ENCODE measurements around the gene DPP9.

DPP9 gene

DNA sequence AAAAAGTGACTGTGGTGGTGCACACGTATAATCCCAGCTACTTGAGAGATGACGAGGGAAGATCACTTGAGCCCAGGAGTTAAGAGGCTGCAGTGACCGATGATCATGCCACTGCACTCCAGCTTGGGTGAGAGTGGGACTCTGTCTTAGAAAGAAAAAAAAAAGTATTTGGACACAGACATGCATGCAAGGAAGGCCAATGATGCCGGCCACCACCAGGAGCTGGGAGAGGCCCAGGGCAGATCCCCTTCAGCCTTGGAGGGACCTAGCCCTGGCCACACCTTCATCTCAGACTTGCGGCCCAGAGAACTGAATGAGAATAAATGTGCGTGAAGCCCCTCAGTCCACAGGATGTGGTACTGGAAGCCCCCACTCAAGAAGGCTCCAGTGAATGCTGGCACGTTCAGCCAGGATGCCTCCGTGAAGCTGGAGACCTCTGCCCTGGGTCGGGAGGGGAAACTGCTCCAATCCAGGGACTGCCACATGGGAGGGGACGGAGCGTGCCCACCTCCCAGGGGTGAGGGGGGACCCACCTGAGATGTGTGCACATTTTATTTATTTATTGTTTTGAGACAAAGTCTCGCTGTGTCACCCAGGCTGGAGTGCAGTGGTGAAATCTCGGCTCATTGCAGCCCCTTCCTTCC is 69.7 kb downstream of the DPP9 start:
- no peak for DNase-seq

DNA sequence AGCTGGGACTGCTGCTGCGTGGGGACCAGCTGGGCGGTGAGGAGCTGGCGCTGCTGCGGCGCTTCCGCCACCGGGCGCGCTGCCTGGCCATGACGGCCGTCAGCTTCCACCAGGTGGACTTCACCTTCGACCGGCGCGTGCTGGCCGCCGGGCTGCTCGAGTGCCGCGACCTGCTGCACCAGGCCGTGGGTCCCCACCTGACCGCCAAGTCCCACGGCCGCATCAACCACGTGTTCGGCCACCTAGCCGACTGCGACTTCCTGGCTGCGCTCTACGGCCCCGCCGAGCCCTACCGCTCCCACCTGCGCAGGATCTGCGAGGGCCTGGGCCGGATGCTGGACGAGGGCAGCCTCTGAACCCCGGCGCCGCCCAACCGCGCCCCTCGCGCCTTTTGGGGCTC is 71.6 kb downstream of the DPP9 start:
- DNase-seq, result no peak

DNA sequence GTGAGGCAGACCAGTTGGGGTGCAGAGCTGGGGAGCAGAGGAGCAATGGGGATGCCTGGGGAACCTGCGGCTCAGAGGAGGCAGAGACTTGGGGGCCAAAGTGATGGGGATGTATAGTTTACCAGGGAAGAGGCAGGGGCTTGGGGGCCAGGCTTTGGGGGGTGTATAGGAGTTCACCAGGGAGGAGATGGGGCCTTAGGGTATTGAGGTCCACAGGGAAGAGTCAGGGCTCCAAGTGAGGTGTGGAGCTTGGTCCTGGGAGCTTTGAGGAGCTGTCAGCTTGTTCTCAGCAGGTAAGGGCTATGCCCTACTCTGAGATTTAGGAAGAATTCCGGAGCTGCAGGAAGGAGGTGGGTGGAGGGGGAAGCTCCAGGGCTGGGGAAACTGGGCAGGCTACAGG is 73.5 kb downstream of the DPP9 start:
- no peak for DNase-seq

DNA sequence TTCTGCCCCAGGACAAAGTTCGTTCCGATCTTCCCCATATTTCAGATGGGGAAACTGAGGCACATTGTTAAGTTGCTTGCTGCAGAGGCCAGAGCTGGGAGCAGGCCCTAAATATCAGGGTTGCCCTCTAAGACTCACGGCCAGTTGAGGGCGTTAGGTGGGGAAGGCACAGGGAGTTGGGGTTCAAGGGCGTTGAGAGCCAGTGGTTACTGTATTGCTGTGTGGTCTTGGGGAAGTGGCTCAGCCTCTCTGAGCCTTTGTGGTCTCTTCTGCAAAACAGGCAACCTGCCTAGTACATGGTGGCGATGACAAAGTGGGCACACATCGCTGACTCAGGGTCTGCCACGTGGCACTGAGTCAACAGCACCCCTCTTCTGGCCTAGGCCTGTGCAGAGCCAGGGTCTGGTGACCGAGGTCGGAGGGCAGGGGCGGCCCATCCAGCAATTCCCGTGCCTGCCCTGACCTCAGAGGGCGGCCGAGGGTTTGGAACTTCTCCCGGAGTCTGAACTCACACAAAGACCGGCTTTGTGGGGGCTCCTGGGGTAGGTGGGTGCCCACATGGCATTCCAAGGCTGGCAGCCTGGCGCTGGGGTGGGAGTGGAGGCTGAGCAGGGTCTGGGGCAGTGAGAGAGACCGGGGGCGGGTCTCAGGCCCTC is 74.1 kb downstream of the DPP9 start:
- no peak for DNase-seq

DNA sequence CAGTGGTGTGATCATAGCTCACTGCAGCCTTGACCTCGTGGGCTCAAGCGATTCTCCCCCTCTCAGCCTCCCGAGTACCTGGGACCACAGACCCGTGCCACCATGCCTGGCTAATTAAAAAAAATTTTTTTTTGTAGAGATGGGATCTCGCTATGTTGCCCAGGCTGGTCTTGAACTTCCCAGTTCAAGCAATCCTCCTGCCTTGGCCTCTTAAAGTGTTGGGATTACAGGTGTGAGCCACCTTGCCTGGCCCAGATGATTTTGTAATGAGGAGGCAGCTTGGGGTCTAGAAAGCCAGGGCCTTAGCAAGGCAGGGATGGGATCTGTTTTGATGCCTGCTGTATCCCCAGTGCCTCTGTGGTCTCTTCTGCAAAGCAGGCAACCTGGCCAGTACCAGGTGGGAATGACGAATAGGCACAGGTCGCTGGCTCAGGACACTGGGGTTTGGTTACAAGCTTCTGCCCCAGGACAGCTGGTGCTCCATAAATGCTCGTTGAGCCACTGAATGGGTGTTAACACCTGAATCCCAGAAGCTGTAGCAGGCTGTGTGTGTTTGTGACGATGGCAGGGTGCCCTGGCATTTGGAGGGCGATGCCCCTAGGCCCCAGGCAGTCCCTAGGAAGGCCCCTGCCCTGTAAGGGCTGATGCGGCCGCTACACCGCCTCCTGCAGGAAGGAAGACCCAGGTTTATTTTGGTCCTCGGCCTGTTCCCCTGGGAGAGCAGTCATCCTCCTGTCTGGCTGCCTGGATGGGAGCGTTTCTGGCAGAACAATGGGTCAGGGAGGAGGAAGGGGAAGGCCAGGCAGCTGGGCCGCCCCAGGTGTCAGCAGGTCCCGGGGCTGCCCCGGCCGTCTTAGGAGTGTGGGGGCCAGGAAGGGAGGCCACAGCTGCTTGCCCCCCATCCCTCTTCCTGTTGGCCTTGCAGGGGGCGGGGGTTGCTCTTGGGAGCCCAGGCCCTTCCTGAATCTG is 75.7 kb downstream of the DPP9 start:
- DNase-seq, result no peak

DNA sequence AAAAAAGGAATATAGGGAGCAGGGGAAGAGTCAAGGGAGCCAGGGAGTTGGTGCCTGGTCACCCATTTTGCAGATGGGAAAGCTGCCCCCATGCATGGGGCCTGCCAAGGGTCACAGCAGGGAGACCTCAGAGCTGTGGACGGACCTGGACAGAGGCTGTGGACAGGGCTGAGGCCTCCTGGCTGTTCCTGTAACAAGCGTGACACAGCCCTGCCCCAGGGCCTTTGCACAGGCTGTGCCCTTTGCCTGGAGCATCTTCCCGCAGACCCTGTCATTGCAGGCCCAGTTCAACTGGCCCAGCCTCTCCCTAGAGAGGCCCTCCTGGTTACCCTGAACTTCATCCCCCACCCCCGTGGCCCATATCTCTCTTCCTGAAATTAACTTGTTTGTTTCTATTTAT is 77.9 kb downstream of the DPP9 start:
- DNase-seq, result no peak

DNA sequence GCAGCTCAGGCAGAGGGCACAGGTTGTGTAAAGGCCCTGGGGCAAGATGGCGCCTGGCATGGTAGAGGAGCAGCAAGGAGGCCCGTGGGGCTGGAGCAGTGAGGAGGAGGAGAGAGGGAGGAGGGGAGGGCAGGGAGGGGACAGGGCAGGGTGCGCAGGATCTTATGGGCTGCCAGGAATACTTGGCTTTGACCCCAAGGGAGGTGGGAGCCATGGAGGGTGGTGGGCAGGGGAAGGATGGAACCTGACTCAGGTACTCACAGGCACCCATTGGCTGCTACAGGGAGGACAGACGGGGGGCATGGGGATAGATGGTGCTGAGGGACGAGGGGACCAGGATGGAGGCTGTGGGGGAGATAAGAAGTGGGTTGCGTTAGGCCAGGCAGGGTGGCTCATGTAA is 81.0 kb downstream of the DPP9 start:
- DNase-seq, result no peak

DNA sequence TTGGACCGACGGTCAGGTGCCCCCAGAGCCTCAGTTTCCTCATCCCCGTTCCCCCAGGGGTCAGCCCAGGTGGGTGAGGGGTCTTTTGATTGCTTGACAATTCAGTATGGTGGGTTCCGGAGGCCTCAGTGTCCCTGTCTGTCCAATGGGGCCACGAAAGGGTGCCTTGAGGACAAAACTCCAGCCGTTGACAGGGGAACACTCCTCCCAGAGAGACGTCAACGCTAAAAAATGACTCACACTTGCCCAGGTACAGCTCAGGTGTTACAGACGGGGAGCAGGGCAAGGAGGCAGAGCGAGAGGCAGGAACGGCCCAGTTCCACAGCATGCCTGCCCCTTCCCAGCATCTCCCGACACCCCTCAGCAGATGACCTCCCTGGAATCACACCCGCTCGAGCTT is 82.5 kb downstream of the DPP9 start:
- no peak for DNase-seq

DNA sequence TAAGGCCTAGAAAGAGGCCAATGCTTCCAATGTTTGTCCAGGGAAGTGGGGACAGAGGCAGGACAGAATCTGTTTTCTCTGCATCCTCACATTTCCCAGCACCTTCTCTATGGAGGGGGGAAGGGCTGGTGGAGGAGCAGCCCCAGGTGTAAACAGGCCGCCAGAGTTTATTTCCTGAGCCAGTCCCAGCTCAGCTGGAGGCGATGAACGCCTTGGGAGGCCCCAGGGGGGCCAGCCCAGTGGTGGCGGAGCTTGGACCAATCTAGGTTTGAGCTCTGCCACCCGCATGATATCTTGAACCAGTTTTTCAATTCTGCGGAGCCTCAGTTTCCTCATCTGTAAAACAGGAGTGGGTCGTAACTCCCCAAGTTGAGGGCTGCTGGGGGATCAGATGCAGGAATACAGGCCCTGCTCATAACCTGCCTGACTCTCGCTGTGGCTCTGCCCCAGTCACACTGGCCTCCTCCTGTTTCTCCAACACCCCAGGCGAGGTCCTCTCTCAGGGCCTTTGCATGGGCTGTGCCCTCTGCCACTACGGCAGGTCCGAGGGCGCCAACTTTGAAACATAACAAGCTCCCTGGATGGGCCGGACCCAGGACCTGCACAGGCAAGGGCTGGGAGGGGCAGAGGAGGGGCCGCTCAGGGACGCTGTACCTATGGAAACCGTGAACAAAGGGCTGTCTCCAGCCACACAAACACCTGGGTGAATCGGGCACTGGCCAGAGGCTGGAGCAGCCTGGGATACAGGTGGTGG is 83.2 kb downstream of the DPP9 start:
- peak in 1 of 6 experiments; percentile 9 for DNase-seq

DNA sequence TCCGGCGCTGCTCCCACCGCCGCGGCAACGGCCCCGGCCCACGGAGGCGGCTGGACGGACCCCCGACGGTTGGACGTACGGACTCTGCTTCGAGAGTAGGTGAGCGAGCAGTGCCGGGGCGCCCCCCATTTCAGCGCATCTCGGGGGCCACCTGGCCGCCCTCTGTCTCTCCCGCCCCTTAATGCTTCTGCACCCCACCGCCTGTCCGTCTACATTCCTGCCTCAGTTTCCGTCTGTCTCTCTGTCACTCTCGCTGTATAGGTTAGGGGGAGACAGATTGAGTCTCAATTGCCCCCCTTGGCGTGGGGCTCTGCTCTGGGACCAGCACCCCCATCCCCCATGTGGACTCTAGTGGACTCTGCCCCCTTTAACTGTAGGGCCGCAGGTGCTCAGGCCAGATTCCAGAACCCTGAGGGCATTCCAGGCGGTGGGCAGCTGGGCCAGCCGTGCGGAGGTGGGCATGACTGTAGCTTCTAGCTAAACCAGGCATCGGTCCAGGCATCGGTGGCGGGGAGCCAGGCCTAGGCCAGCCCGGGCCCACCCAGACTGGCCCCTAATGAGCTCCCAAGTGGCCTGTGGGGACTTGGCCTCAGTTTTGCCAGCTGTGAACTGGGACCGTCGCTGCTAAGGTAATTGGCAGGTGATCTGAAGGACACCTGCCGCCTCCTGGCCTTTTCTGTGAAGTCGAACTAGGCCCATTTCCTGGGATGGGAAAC is 84.0 kb downstream of the DPP9 start:
- peak in 1 of 6 experiments; percentile 29 for DNase-seq

DNA sequence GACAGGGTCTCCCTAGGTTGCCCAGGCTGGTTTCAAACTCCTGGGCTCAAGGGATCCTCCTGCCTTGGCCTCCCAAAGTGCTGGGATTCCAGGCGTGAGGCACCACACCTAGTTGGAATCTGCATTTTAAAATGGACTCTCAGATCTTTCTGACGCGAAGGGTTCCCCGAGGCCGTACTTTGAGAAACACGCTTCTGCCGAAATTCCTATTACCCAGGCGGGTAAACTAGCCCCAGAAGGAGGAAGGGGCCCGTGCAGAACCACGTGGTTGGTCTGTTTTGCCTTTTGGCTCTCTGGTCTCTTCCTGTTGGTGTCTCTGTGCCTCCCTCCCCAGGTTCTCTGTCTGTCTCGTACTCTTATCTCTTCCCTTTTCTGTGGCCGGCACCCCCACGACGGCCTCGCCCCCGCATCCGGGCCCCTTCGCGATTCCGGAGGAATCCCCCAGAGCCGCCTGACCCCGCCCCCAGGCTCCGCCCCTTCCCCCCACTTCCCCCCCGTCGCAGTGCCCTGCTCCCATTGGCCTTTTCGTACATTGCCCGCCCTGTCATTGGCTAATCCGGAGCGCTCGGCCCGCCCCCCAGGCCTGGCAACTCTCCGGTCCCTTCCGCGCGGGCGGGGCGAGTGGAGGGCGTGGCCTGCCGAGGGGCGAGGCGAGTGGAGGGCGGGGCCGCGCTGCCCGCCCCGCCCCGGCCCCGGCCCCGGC is 84.7 kb downstream of the DPP9 start, which contains the start of gene TNFAIP8L1:
Gene TNFAIP8L1 (plus strand): TSS at position 689 of the 703 bp plus-strand sequence. CDS start 12,354 bp downstream, outside the sequence.
- peak; percentile 97 to 99 (median 98) for DNase-seq

DNA sequence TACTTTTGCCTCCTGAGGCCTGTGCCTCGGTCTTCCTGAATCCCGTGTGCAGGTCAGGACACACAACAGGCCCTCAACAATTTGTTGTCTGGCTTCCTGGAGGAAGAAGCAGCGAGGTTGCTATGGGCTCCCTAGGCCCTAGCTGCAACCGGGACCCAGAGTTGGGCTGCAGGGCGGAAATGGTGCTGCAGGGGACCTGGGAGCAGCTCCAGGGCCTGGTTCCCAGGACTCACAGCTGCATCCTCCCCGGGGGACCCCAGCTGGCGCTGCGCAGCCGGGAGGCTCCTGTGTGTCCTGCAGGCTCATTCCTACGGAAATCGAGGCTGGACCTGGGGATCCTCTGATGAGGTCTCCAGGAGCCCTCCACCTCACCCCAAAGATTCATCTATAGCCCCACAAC is 85.3 kb downstream of the DPP9 start:
- DNase-seq, result peak in 2 of 6 experiments; percentile 21 to 33

DNA sequence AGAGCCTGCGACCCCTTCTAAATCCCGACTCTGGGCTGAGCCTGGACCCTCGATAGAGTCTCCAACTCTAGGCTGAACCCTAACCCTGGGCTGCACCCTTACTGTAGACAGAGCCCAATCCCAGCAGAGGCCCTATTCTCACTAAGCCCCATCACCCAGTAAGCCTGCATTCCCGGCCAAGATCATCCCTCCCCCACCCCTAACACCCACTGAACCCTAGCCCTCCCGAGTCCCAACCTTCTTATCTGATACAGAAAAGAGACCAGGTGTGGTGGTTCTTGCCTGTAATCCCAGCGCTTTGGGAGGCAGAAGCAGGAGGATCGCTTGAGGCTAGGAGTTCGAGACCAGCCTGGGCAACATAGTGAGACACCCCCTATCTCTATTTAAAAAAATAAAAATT is 86.9 kb downstream of the DPP9 start:
- DNase-seq, result no peak

DNA sequence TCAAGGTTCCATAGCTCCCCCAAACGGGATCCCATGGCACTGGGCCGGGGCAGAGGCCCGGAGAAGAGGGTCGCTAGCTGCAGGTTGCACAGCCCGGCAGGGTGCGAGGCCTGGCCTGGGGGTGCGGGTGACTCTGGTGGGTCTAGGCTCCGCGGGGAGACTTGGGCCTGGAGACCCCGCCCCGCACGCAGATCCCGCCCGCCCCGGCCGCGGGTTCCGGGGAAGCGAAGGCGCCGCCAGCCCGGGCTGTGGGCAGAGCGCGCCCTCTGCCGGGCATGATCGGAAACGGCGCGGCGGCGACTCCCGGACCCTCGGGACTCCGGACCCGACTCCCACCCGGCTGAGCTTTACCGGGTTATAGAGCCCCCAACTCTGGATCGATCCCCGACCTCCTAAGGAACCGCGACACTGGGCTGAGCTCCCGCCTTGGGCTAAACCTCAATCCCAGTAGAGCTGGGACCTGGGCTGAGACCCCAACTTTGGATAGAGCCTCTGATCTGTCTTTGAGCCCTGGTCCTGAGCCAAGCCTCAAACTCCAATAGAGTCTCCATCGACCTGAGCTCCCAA is 87.4 kb downstream of the DPP9 start:
- DNase-seq, result peak; percentile 34 to 77 (median 70)

DNA sequence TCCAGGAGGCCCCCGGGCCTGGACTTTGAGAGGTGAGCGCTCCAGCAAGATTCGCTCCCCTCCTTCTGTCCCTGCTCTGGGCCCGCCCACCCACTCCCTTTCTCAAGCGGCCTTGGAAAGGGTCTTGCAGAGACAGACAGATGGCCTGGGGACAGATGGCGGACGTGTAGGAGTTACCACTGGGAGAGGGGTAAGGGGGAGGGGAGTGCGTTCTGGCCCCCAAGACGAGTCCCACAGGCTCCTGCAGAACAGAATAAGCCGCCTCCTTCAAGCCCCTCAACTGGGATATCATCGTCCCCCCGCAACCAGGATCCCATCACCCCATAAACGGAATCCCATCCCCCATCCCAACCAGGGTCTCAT is 87.9 kb downstream of the DPP9 start:
- no peak for DNase-seq

DNA sequence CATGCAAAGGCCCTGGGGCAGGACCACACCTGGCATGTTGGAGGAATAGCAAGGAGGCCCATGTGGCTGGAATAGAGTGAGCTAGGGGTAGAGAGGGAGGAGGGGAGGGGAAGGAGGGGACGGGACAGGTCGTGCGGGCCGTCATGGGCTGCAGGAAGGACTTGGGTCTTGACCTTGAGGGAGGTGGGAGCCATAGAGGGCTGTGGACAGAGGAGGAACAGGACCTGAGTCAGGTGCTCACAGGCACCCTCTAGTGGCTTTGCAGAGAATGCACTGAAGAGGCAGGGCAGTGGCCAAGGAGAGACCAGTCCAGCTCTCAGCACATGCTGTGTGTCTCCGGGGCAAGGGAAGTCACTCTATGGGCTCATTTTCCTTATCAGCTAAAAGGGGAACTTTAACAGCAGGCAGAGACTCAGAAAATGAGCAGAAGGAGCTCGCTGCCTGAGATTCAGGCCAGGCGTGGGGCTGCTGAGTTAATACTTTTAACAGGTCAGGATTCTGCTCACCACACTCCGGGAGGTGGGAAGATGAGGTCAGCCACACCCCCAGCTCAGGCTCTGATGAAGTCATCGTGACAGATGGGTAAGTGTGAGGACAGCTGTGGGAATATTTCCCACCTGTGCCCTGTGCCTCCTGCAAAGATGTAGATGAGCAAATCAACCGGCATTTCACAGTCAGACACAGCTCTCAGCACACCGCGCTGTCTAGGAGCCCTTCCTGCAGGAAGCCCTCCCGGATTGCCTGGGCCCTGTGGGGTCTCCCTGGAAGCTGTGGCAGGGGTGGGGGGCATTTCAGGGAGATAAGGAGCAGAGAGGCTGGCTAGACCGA is 90.3 kb downstream of the DPP9 start:
- DNase-seq, result peak in 5 of 6 experiments; percentile 6 to 41 (median 11)
